Measurements from ENCODE around the gene VCX.
"Not testable (repeated sequence)": the region's sequence is repeated elsewhere in the genome, so short reads cannot be mapped to it uniquely, and the experiment has no call there.

The VCX gene

DNA sequence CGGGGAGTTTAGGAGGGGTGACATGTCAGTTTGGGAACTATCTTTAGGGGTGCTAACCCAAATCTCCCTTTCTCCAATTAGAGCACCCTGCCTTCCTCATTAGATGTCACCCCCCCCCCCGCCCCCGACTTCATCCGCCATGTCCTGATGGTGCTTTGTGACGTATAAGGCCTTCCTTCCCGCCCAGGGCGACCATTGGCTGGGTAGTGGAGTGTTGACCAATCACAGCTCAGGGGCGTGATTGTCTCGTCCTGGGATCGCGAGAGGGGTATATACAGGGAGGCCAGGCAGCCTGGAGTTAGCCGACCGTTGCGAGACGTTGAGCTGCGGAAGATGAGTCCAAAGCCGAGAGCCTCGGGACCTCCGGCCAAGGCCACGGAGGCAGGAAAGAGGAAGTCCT is at the start of gene VCX:
Gene VCX, plus strand, starts transcription at position 301 of the 400 bp plus-strand sequence. Its CDS starts 33 bp downstream, at position 334.
- not testable (repeated sequence) for DNase-seq

DNA sequence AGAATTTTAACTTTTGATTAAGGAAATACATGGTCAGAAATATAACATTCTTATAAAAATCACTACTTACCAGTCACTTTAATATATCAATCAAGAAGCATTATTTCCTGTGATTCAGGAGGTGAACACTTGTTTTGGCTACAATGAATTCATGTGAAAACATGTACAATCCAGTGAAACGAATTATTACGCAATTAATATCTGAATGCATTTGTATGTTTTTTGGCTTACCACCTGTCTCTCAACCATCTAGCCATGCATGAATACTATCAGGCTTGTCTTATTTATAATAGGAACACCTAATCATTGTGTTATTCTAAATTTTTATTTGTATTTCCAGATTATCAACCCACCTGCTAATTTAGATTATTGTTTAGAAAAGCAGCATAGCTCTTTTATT is 44.6 kb upstream of the VCX start:
- DNase-seq = no peak

DNA sequence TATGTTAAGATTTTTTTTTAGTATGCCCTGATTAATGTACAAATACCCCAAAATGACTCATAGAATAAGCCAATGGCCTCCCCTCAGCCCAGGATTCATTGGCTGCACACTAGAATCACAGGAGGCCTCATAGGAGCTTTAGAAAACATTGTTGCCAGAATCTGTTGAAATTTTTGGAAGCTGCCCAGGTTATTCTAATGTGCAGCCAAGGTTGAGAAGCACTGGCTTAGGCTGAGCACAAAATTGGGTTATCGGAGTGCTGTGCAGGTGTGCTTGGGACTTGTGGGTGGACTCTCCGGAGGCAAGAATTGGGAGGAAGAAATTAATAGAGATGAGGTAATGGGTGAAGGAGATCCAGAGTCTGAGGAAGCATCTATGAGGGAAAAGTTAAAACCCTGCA is 41.3 kb upstream of the VCX start:
- no peak for DNase-seq

DNA sequence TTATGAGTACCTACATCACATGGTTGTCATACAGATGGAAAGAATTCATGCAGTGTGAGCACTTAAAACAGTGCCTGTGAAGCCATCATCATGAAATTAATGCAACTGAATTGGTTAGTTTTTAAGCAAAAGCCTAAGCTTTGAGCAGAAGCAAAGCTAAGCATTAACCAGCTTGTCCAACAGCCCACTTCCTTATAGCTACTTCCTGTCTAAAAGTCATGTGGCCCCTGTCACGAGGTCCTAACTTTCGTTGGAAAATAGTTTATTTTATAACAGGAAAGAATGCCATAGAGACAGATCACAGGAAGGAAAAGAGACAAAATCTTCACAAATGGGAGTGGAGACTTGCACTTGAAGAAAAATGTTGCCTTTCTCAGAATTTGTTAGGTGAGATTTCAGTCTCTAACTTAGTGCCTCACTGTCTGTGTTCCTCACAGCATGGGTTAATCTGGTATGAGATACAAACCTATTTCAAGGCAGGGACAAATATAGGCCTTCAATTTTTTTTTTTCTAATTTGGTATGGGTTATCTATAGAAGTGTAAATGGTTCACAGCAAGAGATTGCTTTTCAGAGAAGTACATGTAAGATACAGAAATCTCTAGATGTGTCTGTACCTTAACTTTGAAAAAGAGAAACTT is 27.7 kb upstream of the VCX start:
- DNase-seq = no peak

DNA sequence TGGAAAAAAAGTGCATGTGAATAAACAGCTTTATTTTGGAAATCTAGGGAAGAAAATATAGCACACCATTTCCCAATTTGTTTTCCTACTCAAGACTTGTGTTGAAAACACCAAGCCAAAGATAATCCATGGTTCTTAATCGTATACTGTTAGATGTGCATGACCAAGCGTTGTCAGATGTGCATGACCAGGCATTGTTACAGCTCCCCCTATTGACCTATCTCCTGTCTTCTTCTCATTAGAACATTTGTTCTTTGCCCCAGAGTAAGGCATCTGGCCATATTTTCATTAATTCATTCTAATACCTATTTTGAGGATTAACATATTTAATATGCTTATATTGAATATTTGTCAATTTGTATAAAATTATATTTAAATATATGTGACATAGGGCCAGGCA is 14.4 kb upstream of the VCX start:
- no peak for DNase-seq

DNA sequence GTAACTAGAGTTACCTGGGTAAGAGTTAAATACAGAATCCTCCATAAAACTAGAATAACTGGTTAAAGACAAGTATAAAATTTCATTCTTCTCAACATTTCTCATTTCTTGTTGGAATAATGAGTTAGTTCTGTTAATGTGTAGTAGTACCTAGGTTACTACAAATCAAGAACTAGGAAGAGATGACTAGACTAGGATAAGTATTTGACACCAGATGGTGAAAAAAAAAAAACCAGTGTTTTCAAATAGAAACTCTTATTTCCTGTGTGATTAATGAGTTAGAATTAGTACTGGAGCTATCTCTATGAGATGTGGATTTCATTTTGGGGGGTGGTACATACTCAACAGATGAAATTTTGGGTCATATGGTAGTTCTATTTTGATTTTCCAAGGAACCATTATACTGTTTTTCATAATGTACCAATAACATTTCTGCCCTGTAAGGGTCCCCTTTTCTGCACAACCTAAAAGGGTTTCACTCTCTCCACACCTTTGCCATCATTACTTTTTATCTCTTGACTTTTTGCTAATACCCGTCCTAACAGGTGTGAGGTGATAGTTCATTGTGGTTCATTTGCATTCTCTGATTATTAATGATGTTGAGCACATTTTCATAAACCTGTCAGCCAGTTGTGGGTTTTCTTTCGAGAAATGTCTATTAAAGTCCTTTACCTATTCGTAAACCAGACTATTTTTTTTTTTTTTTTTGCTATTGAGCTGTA is 1.7 kb upstream of the VCX start:
- DNase-seq = no peak

DNA sequence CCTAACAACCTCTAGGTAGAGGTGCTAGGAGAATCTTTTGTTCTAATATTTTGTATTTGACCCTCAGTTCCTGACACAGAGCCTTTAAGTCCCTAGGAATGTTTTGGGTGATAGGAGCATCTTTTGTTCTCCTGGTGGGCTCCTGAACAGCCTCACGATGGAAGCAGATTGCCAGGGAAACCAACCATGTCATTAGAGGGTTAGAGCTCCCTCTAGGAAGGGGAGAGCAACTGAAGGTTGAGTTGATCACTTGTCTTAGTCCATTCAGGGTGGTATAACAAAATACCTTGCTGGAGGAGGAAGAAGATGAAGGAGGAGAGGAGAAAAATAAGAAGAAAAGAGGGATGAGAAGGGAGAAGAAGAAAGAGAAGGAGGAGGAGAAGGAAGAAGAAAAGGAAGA is 9.2 kb downstream of the VCX start:
- no peak for DNase-seq

DNA sequence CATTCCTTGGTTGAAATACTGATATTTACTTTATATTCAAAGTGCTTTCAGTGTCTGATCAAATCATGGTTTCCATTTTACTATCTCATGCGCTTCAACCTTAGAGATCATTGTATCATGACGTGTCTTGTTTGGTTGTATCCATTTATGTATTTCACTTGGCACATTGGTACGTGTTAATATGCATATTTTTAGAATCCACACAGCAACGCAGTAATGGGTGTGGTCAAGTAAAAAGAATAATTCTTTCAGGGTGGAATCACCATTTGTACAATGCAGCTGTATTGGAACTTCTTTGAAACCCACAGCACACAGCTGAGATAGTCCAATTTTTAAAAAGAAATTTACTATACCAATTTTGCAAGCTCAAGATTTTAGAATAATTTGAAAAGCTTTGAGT is 29.1 kb downstream of the VCX start:
- no peak for DNase-seq

DNA sequence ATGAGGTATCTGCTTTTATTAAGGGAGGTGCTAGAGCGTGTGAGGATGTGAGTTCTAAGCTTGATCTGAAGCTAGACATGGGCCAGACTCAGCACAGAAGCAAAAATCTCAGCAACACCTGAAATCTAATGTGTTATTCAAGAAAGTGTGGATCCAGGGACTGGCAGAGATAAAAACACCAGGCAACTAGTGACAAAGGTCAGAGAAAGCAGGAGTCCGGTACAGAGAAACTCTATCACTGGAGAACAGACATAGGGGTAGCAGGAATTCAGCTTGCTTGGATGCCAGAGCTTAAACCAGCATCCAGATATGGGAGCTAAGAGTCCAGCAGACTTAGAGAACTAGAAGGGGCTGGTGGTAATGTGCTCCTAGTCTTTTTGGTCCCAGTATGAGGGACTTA is 34.0 kb downstream of the VCX start:
- no peak for DNase-seq

DNA sequence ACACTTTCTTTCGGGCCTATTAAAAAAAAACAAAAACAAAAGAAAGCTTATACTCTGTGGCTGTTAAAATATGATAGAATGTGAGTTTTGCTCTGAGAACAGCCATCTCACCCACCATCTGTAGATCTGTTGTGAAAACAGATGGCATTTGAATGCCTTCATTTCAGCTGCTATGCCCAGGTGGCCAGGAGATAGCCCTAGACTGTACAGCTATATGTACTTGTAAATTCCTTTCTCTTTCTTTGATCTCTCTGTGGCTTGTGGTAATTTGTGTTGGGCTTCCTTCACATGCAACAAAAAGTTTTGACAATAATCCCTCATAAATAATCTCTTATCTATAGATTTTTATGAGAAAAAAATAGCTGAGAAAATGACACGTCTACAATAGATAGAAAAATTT is 46.2 kb downstream of the VCX start:
- DNase-seq = no peak

DNA sequence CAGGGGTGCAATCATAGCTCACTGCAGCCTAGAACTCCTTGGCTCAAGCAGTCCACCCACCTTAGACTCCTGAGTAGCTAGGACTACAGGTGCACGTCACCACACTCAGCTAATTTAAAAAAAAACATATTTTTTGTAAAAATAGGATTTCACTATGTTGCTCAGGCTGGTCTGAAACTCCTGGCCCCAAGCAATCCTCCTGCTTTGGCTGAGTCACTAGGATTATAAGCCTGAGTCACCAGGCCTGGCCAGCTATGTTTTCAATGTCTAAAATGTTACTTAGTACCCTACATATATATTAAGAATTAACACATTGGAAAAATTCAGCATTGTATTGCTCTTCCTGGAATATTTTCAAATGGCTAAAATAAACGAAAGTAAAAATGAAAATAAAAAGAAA is 46.7 kb downstream of the VCX start:
- DNase-seq = no peak

DNA sequence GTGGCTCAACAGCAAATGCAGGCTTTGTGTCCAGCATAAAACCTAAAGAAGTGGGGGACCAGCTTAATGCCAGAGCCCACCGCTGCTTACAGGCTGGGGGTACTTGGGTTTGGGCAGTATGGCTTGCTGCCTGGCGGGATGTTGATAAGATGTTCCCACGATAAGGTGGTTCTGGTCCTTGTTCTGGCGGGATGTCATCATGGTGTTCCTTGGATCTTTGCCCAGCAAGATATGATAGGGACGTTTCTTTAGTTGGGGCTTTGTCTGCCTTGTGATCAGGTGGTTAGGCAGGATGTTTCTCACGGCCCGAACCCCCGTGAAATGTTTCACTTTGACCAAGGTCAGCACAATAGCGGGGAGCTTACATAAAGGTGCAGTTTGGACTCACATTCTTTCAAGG is 49.0 kb downstream of the VCX start:
- DNase-seq = no peak

Measured in activated CD4-positive, alpha-beta T cell treated with anti-CD3 and anti-CD28 coated beads for 48 hours (primary cell).